Endothelial cell of umbilical vein (primary cell): ENCODE data around the gene TPTE2. TPM values are rescaled to one million over a fixed set of nuclear protein-coding genes. Genes with fewer than 3 reads are reported as not detected.
"Not testable (repeated sequence)": the region's sequence is repeated elsewhere in the genome, so short reads cannot be mapped to it uniquely, and the experiment has no call there.

Source experiments
- Bru-seq: library from RNA; stranded (reverse); fragments of 400-500 nt; gene quantifications from one replicate; lab custom pipeline; 2021; lab: Mats Ljungman, UMichigan
- BruChase-seq, 2 experiments: library from RNA; stranded (reverse); fragments of 400-500 nt; gene quantifications; one replicate each; lab custom pipeline; 2021; lab: Mats Ljungman, UMichigan
- BruUV-seq: library from RNA; stranded (reverse); fragments of 400-500 nt; replicated peaks from 2 replicates; lab custom pipeline; 2021; lab: Mats Ljungman, UMichigan
- CTCF ChIA-PET: fragments of 300-600, 350-600 bp; sonication (Branson Sonifier 250); formaldehyde crosslinking; loops from one replicate; lab custom pipeline; 2021; ENCODE audit warnings: antibody characterized with exemption, inconsistent platforms; lab: Charles Lee
- POLR2A ChIA-PET: fragments of 300-600, 350-600 bp; sonication (Branson Sonifier 250); formaldehyde crosslinking; loops from one replicate; lab custom pipeline; 2021; ENCODE audit warnings: antibody characterized with exemption, inconsistent platforms; lab: Charles Lee
- DNase-seq: peaks from one replicate; pipeline ENCODE4 v3.0.0-alpha.2; 2011; ENCODE audit warnings: low read depth, low spot score
- FAIRE-seq: peaks from 2 replicates; lab custom pipeline; 2011; peaks lifted over from hg19 to GRCh38; lab: Jason Lieb, UNC
- H2AFZ ChIP-seq: 2 replicates; pipeline ENCODE4 v1.6.0; 2012; ENCODE audit warnings: low read depth, low read length, control low read depth, inconsistent platforms
- H3K27ac ChIP-seq: 2 replicates; pipeline ENCODE4 v1.5.1; 2011; ENCODE audit warnings: low read depth, mild to moderate bottlenecking, control low read depth, low read length, moderate library complexity; ENCODE audit not compliant: insufficient read depth
- H3K27me3 ChIP-seq, 2 experiments: 2 replicates each; pipeline versions ENCODE4 v1.6.0 to v1.6.1; 2011; ENCODE audit warnings: low read length in 2 of 2, mixed read lengths in 1 of 2; ENCODE audit not compliant: control insufficient read depth in 2 of 2, insufficient read depth in 2 of 2
- H3K36me3 ChIP-seq, 2 experiments: 2 replicates in 1 of 2; 3 replicates in 1 of 2; pipeline ENCODE4 v1.5.1; 2011; ENCODE audit warnings: low read length in 2 of 2, mild to moderate bottlenecking in 1 of 2, moderate library complexity in 1 of 2; ENCODE audit not compliant: control insufficient read depth in 2 of 2, insufficient read depth in 2 of 2; ENCODE audit errors: extremely low read depth in 1 of 2
- H3K4me1 ChIP-seq: 3 replicates; pipeline ENCODE4 v1.5.1; 2011; ENCODE audit warnings: mild to moderate bottlenecking, low read length; ENCODE audit not compliant: control insufficient read depth, insufficient read depth; ENCODE audit errors: extremely low read depth
- H3K4me2 ChIP-seq: 2 replicates; pipeline ENCODE4 v1.6.1; 2011; ENCODE audit warnings: low read length, control low read depth, mixed read lengths; ENCODE audit not compliant: insufficient read depth
- H3K4me3 ChIP-seq, 3 experiments: fragments of 200-600 bp in 1 of 3; sonication (generic), shearing (Covaris generic) in 1 of 3; replicated peaks in 1 of 3; 2 replicates each; pipeline ENCODE4 v1.5.1; 2011 to 2016; ENCODE audit warnings: control low read depth in 3 of 3, low read length in 3 of 3, mild to moderate bottlenecking in 2 of 3, inconsistent platforms in 1 of 3, low read depth in 1 of 3, moderate library complexity in 1 of 3; ENCODE audit not compliant: insufficient read depth in 1 of 3
- H3K79me2 ChIP-seq: 2 replicates; pipeline ENCODE4 v1.6.0; 2012; ENCODE audit warnings: low read length, inconsistent platforms; ENCODE audit not compliant: control insufficient read depth, insufficient read depth
- H3K9ac ChIP-seq: replicated peaks from 2 replicates; pipeline ENCODE3; 2011; ENCODE audit warnings: low read length, control low read depth; ENCODE audit not compliant: insufficient read depth; ENCODE audit errors: extremely low read depth
- H3K9me1 ChIP-seq: replicated peaks from 3 replicates; pipeline ENCODE4 v1.6.0; 2011; ENCODE audit warnings: mild to moderate bottlenecking, low read length; ENCODE audit not compliant: control insufficient read depth, insufficient read depth; ENCODE audit errors: extremely low read depth
- H3K9me3 ChIP-seq: replicated peaks from 2 replicates; pipeline ENCODE4 v1.5.1; 2012; ENCODE audit warnings: low read length, inconsistent platforms; ENCODE audit not compliant: control insufficient read depth, insufficient read depth
- H4K20me1 ChIP-seq: replicated peaks from 2 replicates; pipeline ENCODE3; 2011; ENCODE audit warnings: mild to moderate bottlenecking, low read length; ENCODE audit not compliant: control insufficient read depth, insufficient read depth; ENCODE audit errors: extremely low read depth
- CTCF ChIP-seq, 2 donors: IDR thresholded peaks; 1 replicate in 1 of 2; 2 replicates in 1 of 2; pipeline ENCODE4 v1.5.1; 2011; ENCODE audit warnings: low read length in 2 of 2, mild to moderate bottlenecking in 2 of 2, moderate library complexity in 2 of 2, control low read depth in 1 of 2, inconsistent platforms in 1 of 2, low read depth in 1 of 2; ENCODE audit not compliant: insufficient read depth in 1 of 2; ENCODE audit errors: extremely low read depth in 1 of 2
- JUN ChIP-seq: IDR thresholded peaks from 2 replicates; pipeline ENCODE4 v1.6.1; 2011; ENCODE audit warnings: borderline replicate concordance, low read depth; ENCODE audit not compliant: insufficient read length, insufficient read depth
- MAX ChIP-seq: IDR thresholded peaks from 2 replicates; pipeline ENCODE4 v1.6.1; 2011; ENCODE audit not compliant: insufficient read depth, insufficient read length
- dilution Hi-C: fragments of 300-500 bp; cut with MboI; formaldehyde crosslinking; loops from one replicate; pipeline ENCODE4 v1.15.0; 2019; ENCODE audit warnings: low sequenced_read_pairs; ENCODE audit not compliant: extremely low pct_ligation_motif_present
- intact Hi-C: fragments of 100-400 bp; cut with micrococcal nuclease; formaldehyde crosslinking; loops from one replicate; pipeline ENCODE4 v1.10.0; 2022
- long read RNA-seq: library from polyadenylated mRNA; stranded (forward); transcript quantifications from one replicate; pipeline ENCODE4 v2.0.0, GENCODE V29; 2021
- polyA minus RNA-seq, 3 experiments: library from RNA; depleted of rRNA, polyadenylated mRNA; stranded (reverse); fragments of >200 nt; gene quantifications; 1 replicate in 1 of 3; 2 replicates in 2 of 3; pipeline ENCODE4 v1.2.3, GENCODE V29; 2011
- polyA plus RNA-seq, 4 experiments: library from polyadenylated mRNA; depleted of rRNA in 3 of 4; stranded (reverse) in 3 of 4; unstranded in 1 of 4; fragments of >200 nt; gene quantifications; 2 replicates each; pipeline versions ENCODE4 v1.2.1 to v1.2.3, GENCODE V29; 2011 to 2012; ENCODE audit warnings: missing spikeins in 1 of 4
- total RNA-seq: library from RNA; stranded (reverse); gene quantifications from 2 replicates; pipeline ENCODE4 v1.2.3, GENCODE V29; 2021

Gene TPTE2
- total RNA-seq (not detected in 2 replicates), polyA plus RNA-seq (not detected in 2 replicates), polyA minus RNA-seq (0.39 TPM in 1 of 2 replicates, not detected in the other), Bru-seq, nascent RNA (percentile 16 among the genes with signal in this experiment), BruChase-seq, experiment 1, labeled RNA remaining after a 6-hour chase (percentile 30 among the genes with signal in this experiment), BruChase-seq, experiment 2, labeled RNA remaining after a 2-hour chase (percentile 31 among the genes with signal in this experiment)
- polyA plus RNA-seq (2011; cell fraction: cytosol; rRNA removed): not detected in 2 replicates
- 0.12 TPM in 1 of 2 replicates, not detected in the other for polyA plus RNA-seq (2011; cell fraction: nucleus; rRNA removed)
- not detected in 2 replicates for polyA plus RNA-seq (2012)
- polyA minus RNA-seq (2011; cell fraction: cytosol; rRNA and poly(A)+ RNA removed): not detected
- polyA minus RNA-seq (2011; cell fraction: nucleus; rRNA and poly(A)+ RNA removed): not detected in 2 replicates
- long read RNA-seq: 0 reads

GRCh38 chr13:19561127-19561582 lies at the start of gene TPTE2:
Gene TPTE2 (minus strand): TSS chr13:19561532. CDS start chr13:19503234, 58,298 bp downstream.
- BruUV-seq, H2AFZ ChIP-seq, H3K9me3 ChIP-seq, H4K20me1 ChIP-seq, CTCF ChIA-PET, H3K36me3 ChIP-seq, DNase-seq, FAIRE-seq, H3K4me2 ChIP-seq, dilution Hi-C loops, H3K27ac ChIP-seq, H3K9me1 ChIP-seq, POLR2A ChIA-PET, H3K79me2 ChIP-seq, H3K27me3 ChIP-seq, intact Hi-C loops, H3K9ac ChIP-seq, H3K4me1 ChIP-seq, H3K4me3 ChIP-seq: not testable (repeated sequence)

GRCh38 chr13:19607523-19608078 lies 46.3 kb upstream of the TPTE2 start:
- H3K36me3 ChIP-seq: no peaks in the 10 kb centered on the region
- H3K4me3 ChIP-seq: no peak overlapping the region
- intact Hi-C loops: no loop called here
- CTCF ChIA-PET: interaction anchor here (0.7 kb wide), 1 partner anchor 11 kb away, joined by 3 read pairs; no protein-coding TSS in a partner anchor
- H3K27me3 ChIP-seq: no peaks in the 10 kb centered on the region
- TF ChIP-seq JUN (no peak), MAX (no peak), CTCF (IDR thresholded peaks at IDR 0.05; ENCODE audit: extremely low read depth in 1 of 2, insufficient read depth in 1 of 2, low read depth in 1 of 2, low read length in 2 of 2) (no peak)
- H2AFZ ChIP-seq: no peak overlapping the region
- no peak overlapping the region for H3K27ac ChIP-seq
- FAIRE-seq: no peak
- no peaks in the 10 kb centered on the region for H4K20me1 ChIP-seq
- H3K9me3 ChIP-seq: no peaks in the 10 kb centered on the region
- dilution Hi-C loops: no loop called here
- H3K4me1 ChIP-seq: peaks cover 3% of the 10 kb centered on the region
- H3K79me2 ChIP-seq: peaks cover 6% of the 10 kb centered on the region
- no peaks in the 10 kb centered on the region for H3K9me1 ChIP-seq
- no peak overlapping the region for H3K9ac ChIP-seq
- no peak for DNase-seq
- BruUV-seq: no TSS peak
- POLR2A ChIA-PET: no interaction called here
- no peak overlapping the region for H3K4me2 ChIP-seq
